Activated CD4-positive, alpha-beta T cell treated with anti-CD3 and anti-CD28 coated beads, Interleukin-2, amount 10 ng/mL, durations not matched to agents 7 days and 5 days (primary cell): ENCODE measurements around the gene DMPK. TPM values are rescaled to one million over a fixed set of nuclear protein-coding genes. Genes with fewer than 3 reads are reported as not detected.
A peak's percentile ranks its signal among the peaks of the same experiment; 100 is the strongest.

Experiments used
- CTCF ChIA-PET: fragments of 350-600 bp; sonication (Branson Sonifier 250); formaldehyde crosslinking; loops from one replicate; lab custom pipeline; 2021; ENCODE audit warnings: antibody characterized with exemption; lab: Charles Lee
- POLR2A ChIA-PET: fragments of 350-600 bp; sonication (Branson Sonifier 250); formaldehyde crosslinking; loops from one replicate; lab custom pipeline; 2021; ENCODE audit warnings: antibody characterized with exemption; lab: Charles Lee
- DNase-seq: peaks from one replicate; pipeline ENCODE4 v3.0.0-alpha.2; 2020
- H3K27ac Mint-ChIP-seq: one replicate; pipeline ENCODE4 v1.8.0; 2021; ENCODE audit warnings: mild to moderate bottlenecking, moderate library complexity, mixed read lengths
- H3K27me3 Mint-ChIP-seq: one replicate; pipeline ENCODE4 v1.8.0; 2021; ENCODE audit warnings: mixed read lengths
- H3K36me3 Mint-ChIP-seq: one replicate; pipeline ENCODE4 v1.8.0; 2021; ENCODE audit warnings: low read depth, mixed read lengths
- H3K4me1 Mint-ChIP-seq: one replicate; pipeline ENCODE4 v1.8.0; 2021; ENCODE audit warnings: mixed read lengths
- H3K4me3 Mint-ChIP-seq: one replicate; pipeline ENCODE4 v1.8.0; 2021; ENCODE audit warnings: mild to moderate bottlenecking, moderate library complexity, mixed read lengths
- H3K9me3 Mint-ChIP-seq: one replicate; pipeline ENCODE4 v1.8.0; 2021; ENCODE audit warnings: mixed read lengths
- total RNA-seq, 2 experiments: library from RNA; stranded (reverse); gene quantifications; one replicate each; pipeline ENCODE4 v1.2.3, GENCODE V29; 2021

Gene DMPK
- total RNA-seq, 2 experiments from 2014 or later: 24.1 to 24.4 TPM

GRCh38 chr19:45792470-45793177 lies 10.3 kb upstream of the DMPK start, which contains the start of gene DMWD:
DMWD (minus strand) TSS chr19:45792845; CDS start chr19:45792756, 89 bp downstream.
- ChIA-PET POLR2A (interaction anchor here (0.6 to 0.7 kb wide), 4 partner anchors 24 to 1158 kb away, joined by 3 to 7 read pairs (median 3); partner anchors contain the start of gene SIX5), CTCF (interaction anchor here (0.6 to 5.1 kb wide), 11 partner anchors 13 to 353 kb away, joined by 3 to 34 read pairs (median 4); partner anchors contain the start of gene SIX5)
- H3K4me1 Mint-ChIP-seq: peaks cover 30% of the 10 kb centered on the region
- DNase-seq: peak; percentile 99
- H3K9me3 Mint-ChIP-seq: no peaks in the 10 kb centered on the region
- peak within 1 kb of the TSS; percentile 83 for H3K4me3 Mint-ChIP-seq
- H3K27me3 Mint-ChIP-seq: peaks cover 47% of the 10 kb centered on the region
- peaks cover 23% of the 10 kb centered on the region for H3K36me3 Mint-ChIP-seq
- peak within 1 kb of the TSS; percentile 77 for H3K27ac Mint-ChIP-seq

GRCh38 chr19:45791744-45792469 lies 9.6 kb upstream of the DMPK start:
- H3K4me3 Mint-ChIP-seq: peak overlapping the region; percentile 83
- no peaks in the 10 kb centered on the region for H3K9me3 Mint-ChIP-seq
- peaks cover 27% of the 10 kb centered on the region for H3K36me3 Mint-ChIP-seq
- H3K4me1 Mint-ChIP-seq: peaks cover 30% of the 10 kb centered on the region
- CTCF ChIA-PET: interaction anchor here (1.6 to 5.1 kb wide), 4 partner anchors 13 to 25 kb away, joined by 5 to 34 read pairs (median 10); partner anchors contain the start of gene SIX5
- DNase-seq: no peak
- peak overlapping the region; percentile 77 for H3K27ac Mint-ChIP-seq
- POLR2A ChIA-PET: interaction anchor here (0.7 kb wide), 1 partner anchor 214 kb away, joined by 3 read pairs; no protein-coding TSS in a partner anchor
- peaks cover 49% of the 10 kb centered on the region for H3K27me3 Mint-ChIP-seq

- Mint-ChIP-seq H3K27ac (no peak overlapping the region), H3K9me3 (no peaks in the 10 kb centered on the region), H3K36me3 (peaks cover 32% of the 10 kb centered on the region), H3K4me1 (peaks cover 30% of the 10 kb centered on the region), H3K4me3 (peak overlapping the region; percentile 83), H3K27me3 (peaks cover 43% of the 10 kb centered on the region)
- CTCF ChIA-PET: interaction anchor here (0.6 to 5.1 kb wide), 4 partner anchors 12 to 26 kb away, joined by 3 to 34 read pairs (median 10); partner anchors contain the start of gene SIX5
- POLR2A ChIA-PET: no interaction called here
- DNase-seq: peak; percentile 68
Observed at GRCh38 chr19:45790942-45791341, 8.7 kb upstream of the DMPK start.

- no peaks in the 10 kb centered on the region for H3K9me3 Mint-ChIP-seq
- H3K4me3 Mint-ChIP-seq: no peak overlapping the region
- H3K4me1 Mint-ChIP-seq: peaks cover 30% of the 10 kb centered on the region
- POLR2A ChIA-PET: no interaction called here
- CTCF ChIA-PET: interaction anchor here (0.7 to 5.1 kb wide), 4 partner anchors 10 to 977 kb away, joined by 3 to 34 read pairs (median 6); partner anchors contain the start of gene SIX5
- no peak for DNase-seq
- H3K27ac Mint-ChIP-seq: no peak overlapping the region
- peaks cover 32% of the 10 kb centered on the region for H3K36me3 Mint-ChIP-seq
- H3K27me3 Mint-ChIP-seq: peaks cover 29% of the 10 kb centered on the region
Observed at GRCh38 chr19:45789035-45789786, 6.9 kb upstream of the DMPK start.

GRCh38 chr19:45786533-45786894 lies 4.2 kb upstream of the DMPK start:
- Mint-ChIP-seq H3K4me3 (no peak overlapping the region), H3K9me3 (no peaks in the 10 kb centered on the region), H3K36me3 (peaks cover 30% of the 10 kb centered on the region), H3K27me3 (peaks cover 18% of the 10 kb centered on the region), H3K27ac (no peak overlapping the region), H3K4me1 (peaks cover 12% of the 10 kb centered on the region)
- no peak for DNase-seq
- ChIA-PET POLR2A (no interaction called here), CTCF (interaction anchor here (0.9 to 1.6 kb wide), 3 partner anchors 12 to 30 kb away, joined by 3 to 4 read pairs (median 4); partner anchors contain the start of gene SIX5)

GRCh38 chr19:45785781-45786532 lies 3.7 kb upstream of the DMPK start:
- H3K4me1 Mint-ChIP-seq: peaks cover 6% of the 10 kb centered on the region
- peaks cover 30% of the 10 kb centered on the region for H3K36me3 Mint-ChIP-seq
- H3K27ac Mint-ChIP-seq: no peak overlapping the region
- no peak for DNase-seq
- H3K9me3 Mint-ChIP-seq: no peaks in the 10 kb centered on the region
- H3K4me3 Mint-ChIP-seq: no peak overlapping the region
- H3K27me3 Mint-ChIP-seq: peaks cover 20% of the 10 kb centered on the region
- ChIA-PET CTCF (interaction anchor here (1.6 kb wide), 1 partner anchor 31 kb away, joined by 4 read pairs; no protein-coding TSS in a partner anchor), POLR2A (no interaction called here)

- no peak overlapping the region for H3K27ac Mint-ChIP-seq
- DNase-seq: no peak
- peaks cover 27% of the 10 kb centered on the region for H3K27me3 Mint-ChIP-seq
- H3K9me3 Mint-ChIP-seq: no peaks in the 10 kb centered on the region
- POLR2A ChIA-PET: interaction anchor here (0.6 kb wide), 1 partner anchor 28 kb away, joined by 3 read pairs; no protein-coding TSS in a partner anchor
- no peaks in the 10 kb centered on the region for H3K4me1 Mint-ChIP-seq
- CTCF ChIA-PET: interaction anchor here (0.7 to 0.9 kb wide), 2 partner anchors 14 to 29 kb away, joined by 3 read pairs; no protein-coding TSS in a partner anchor
- no peak overlapping the region for H3K4me3 Mint-ChIP-seq
- H3K36me3 Mint-ChIP-seq: peaks cover 28% of the 10 kb centered on the region
Observed at GRCh38 chr19:45785097-45785496, 2.8 kb upstream of the DMPK start.

- no peaks in the 10 kb centered on the region for H3K9me3 Mint-ChIP-seq
- ChIA-PET CTCF (interaction anchor here (2.6 kb wide), 1 partner anchor 14 kb away, joined by 9 read pairs; no protein-coding TSS in a partner anchor), POLR2A (no interaction called here)
- H3K4me3 Mint-ChIP-seq: no peak overlapping the region
- H3K27ac Mint-ChIP-seq: no peak overlapping the region
- peaks cover 31% of the 10 kb centered on the region for H3K27me3 Mint-ChIP-seq
- DNase-seq: no peak
- peaks cover 8% of the 10 kb centered on the region for H3K4me1 Mint-ChIP-seq
- H3K36me3 Mint-ChIP-seq: peaks cover 23% of the 10 kb centered on the region
Observed at GRCh38 chr19:45784096-45784495, 1.8 kb upstream of the DMPK start.

GRCh38 chr19:45782820-45783785 lies 813 bp upstream of the DMPK start:
- Mint-ChIP-seq H3K9me3 (no peaks in the 10 kb centered on the region), H3K4me1 (peaks cover 15% of the 10 kb centered on the region), H3K27ac (no peak overlapping the region), H3K27me3 (peaks cover 25% of the 10 kb centered on the region), H3K4me3 (no peak overlapping the region), H3K36me3 (peaks cover 17% of the 10 kb centered on the region)
- ChIA-PET POLR2A (no interaction called here), CTCF (interaction anchor here (1.5 to 3.0 kb wide), 3 partner anchors 13 to 34 kb away, joined by 7 to 9 read pairs (median 9); partner anchors contain the start of gene SIX5)
- DNase-seq: no peak

- no peak overlapping the region for H3K4me3 Mint-ChIP-seq
- peaks cover 11% of the 10 kb centered on the region for H3K36me3 Mint-ChIP-seq
- peaks cover 15% of the 10 kb centered on the region for H3K4me1 Mint-ChIP-seq
- no peak for DNase-seq
- H3K27me3 Mint-ChIP-seq: peaks cover 17% of the 10 kb centered on the region
- H3K9me3 Mint-ChIP-seq: no peaks in the 10 kb centered on the region
- POLR2A ChIA-PET: no interaction called here
- CTCF ChIA-PET: interaction anchor here (0.7 to 3.0 kb wide), 4 partner anchors 11 to 35 kb away, joined by 3 to 9 read pairs (median 5); partner anchors contain the start of gene SIX5
- no peak overlapping the region for H3K27ac Mint-ChIP-seq
Observed at GRCh38 chr19:45781214-45782161, 802 bp downstream of the DMPK start.
